MV-4-11 (cell line): ENCODE data around the gene PLPPR5.

ENCODE experiments used
- DNase-seq: peaks from one replicate; lab custom pipeline; 2025; lab: John Stamatoyannopoulos, UW

Gene PLPPR5

GRCh38 chr1:98849969-98850636, 154.6 kb downstream of the PLPPR5 start:
- DNase-seq, result no peak

- no peak for DNase-seq
Measured at GRCh38 chr1:98842241-98842640, 162.4 kb downstream of the PLPPR5 start.
